Activated naive CD8-positive, alpha-beta T cell (primary cell): Measurements from ENCODE around the gene PSMB1.
"Not testable (repeated sequence)": the region's sequence is repeated elsewhere in the genome, so short reads cannot be mapped to it uniquely, and the experiment has no call there.

Experiments
- H3K27ac Mint-ChIP-seq: one replicate; pipeline ENCODE4 v1.8.0; 2021; ENCODE audit warnings: mixed read lengths
- H3K27me3 Mint-ChIP-seq: one replicate; pipeline ENCODE4 v1.8.0; 2021; ENCODE audit warnings: mixed read lengths
- H3K36me3 Mint-ChIP-seq: one replicate; pipeline ENCODE4 v1.8.0; 2021; ENCODE audit warnings: mixed read lengths
- H3K4me1 Mint-ChIP-seq: one replicate; pipeline ENCODE4 v1.8.0; 2021; ENCODE audit warnings: low read depth, mixed read lengths
- H3K4me3 Mint-ChIP-seq: one replicate; pipeline ENCODE4 v1.8.0; 2021; ENCODE audit warnings: mild to moderate bottlenecking, mixed read lengths
- H3K9me3 Mint-ChIP-seq: one replicate; pipeline ENCODE4 v1.8.0; 2021; ENCODE audit warnings: low read depth, mixed read lengths

The PSMB1 gene

DNA sequence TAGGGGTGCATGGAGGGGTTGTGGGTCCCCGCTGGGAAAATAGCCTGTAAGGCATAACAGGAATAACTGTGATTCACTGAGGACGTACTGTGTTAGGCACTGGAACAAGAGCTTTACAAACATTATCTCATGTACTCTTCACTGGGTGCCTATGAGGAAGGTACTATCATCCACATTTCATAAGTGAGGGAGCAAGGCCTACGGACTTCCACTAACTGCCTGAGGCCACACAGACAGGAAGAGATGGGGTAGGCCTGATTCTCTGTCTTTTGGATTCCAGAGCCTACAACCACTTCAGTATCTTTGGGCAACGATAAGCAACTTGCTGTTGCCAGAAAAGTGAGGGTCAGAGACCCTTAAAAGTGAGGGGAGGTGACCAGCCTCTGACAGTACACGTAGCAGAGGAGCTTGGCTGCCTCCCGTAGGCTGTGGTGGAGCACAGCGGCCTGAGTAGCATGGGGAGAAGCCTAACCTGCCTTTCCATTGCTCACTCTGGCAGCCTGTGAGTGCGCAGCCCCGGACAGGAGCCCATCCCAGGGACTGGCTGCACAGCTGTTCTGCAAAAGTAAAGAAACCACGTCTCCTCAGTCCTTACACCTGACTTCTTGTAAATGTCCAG, 30.4 kb downstream of the PSMB1 start:
- no peak overlapping the region for H3K4me3 Mint-ChIP-seq
- H3K4me1 Mint-ChIP-seq: no peaks in the 10 kb centered on the region
- no peak overlapping the region for H3K27ac Mint-ChIP-seq
- peaks cover 11% of the 10 kb centered on the region for H3K27me3 Mint-ChIP-seq
- no peaks in the 10 kb centered on the region for H3K9me3 Mint-ChIP-seq
- no peaks in the 10 kb centered on the region for H3K36me3 Mint-ChIP-seq

DNA sequence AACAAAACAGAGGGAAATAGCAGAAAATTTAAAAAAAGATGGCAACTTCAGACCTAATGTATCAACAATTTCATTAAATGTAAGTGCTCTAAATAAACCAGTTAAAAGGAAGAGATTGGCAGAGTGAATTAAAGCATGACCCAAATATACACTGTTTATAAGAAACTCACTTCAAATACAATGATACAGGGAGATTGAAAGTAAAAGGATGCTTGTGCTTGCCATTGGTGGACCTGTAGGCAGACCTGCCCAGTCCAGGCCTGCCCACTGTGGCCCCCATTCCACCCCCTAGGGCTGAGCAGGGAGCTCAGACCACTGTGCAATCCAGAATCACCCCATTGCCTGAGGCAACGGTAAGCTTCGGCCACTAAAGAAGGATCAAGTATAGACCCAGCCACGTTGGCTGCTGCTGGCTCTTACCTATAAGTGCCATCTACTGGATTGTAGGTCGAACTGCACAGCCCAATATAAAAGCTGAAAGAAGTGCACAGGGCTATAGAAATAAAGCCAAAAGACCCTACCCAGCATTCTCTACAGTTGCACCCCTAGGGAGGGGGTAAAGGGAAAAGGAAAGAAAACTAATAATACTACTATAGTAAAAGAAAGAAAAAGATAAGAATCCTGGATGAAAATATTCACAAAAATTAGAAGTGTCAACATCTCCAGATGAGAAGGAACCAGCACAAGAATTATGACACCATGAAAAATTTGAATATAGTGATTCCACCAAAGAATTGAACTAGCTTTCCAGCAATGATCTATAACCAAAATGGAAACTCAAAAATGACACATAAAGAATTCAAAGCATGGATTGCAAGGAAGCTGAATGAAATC, 36.1 kb downstream of the PSMB1 start:
- no peaks in the 10 kb centered on the region for H3K9me3 Mint-ChIP-seq
- peaks cover 20% of the 10 kb centered on the region for H3K27me3 Mint-ChIP-seq
- H3K36me3 Mint-ChIP-seq: no peaks in the 10 kb centered on the region
- no peak overlapping the region for H3K27ac Mint-ChIP-seq
- no peaks in the 10 kb centered on the region for H3K4me1 Mint-ChIP-seq
- peak overlapping the region; percentile 38 for H3K4me3 Mint-ChIP-seq

DNA sequence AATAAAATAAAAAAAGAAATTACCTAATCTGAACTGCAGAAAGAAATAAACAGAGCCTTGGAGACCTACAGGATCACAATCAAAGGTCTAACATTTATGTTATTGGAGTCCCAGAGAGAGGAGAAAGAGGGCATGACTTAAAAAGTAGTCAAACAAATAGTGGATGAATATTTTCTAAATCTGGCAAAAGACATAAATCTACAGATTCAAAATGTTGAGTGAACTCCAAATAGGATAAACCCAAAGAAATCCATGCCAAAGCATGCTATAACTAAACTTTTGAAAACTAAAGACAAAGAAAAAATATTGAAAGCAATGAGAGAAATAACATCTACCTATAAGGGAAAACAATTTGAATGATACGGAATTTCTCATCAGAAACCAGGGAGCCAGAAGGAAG, 38.2 kb downstream of the PSMB1 start:
- Mint-ChIP-seq H3K4me1 (no peaks in the 10 kb centered on the region), H3K27ac (no peak overlapping the region), H3K36me3 (peaks cover 1% of the 10 kb centered on the region), H3K4me3 (no peak overlapping the region), H3K9me3 (no peaks in the 10 kb centered on the region), H3K27me3 (peaks cover 23% of the 10 kb centered on the region)

DNA sequence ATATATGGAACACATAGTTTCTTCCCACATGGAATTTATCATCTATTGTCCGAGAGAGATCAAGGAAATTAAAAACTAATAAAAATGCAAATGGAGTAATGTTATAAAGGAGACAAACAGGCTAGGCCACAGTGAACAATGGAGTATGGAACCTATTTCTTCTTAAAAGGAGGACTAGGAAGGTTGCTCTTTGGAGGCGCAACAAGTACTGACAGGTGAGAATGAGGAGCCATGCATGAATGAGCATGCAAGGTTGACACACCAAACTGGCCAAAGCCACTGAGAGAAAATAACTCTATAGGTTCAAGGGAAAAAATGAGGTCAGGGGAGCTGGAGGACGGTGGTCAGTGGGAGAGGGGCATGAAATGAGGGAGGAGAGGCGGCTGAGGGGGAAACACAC, 40.9 kb downstream of the PSMB1 start:
- no peak overlapping the region for H3K4me3 Mint-ChIP-seq
- H3K36me3 Mint-ChIP-seq: peaks cover 3% of the 10 kb centered on the region
- peaks cover 16% of the 10 kb centered on the region for H3K27me3 Mint-ChIP-seq
- no peaks in the 10 kb centered on the region for H3K4me1 Mint-ChIP-seq
- no peak overlapping the region for H3K27ac Mint-ChIP-seq
- H3K9me3 Mint-ChIP-seq: no peaks in the 10 kb centered on the region

DNA sequence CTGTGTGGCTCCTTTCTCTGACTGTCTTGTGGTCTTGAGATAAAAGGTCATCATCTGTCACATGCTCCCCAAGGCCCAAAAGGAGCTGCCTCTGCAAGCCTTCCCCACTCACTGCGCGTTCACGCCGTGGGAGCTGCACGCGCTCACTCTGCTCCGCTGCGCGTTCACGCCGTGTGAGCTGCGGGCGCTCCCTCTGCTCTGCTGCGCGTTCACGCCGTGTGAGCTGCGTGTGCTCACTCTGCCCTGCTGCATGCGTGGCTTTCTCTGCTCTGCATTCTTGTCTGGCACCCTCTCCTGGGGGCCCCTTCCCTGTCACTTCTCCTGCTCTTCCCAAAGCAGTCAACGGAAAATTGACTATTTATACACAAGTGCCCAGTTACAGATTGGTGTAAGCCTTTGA, 42.5 kb downstream of the PSMB1 start:
- H3K4me3 Mint-ChIP-seq: no peak overlapping the region
- H3K9me3 Mint-ChIP-seq: no peaks in the 10 kb centered on the region
- peaks cover 3% of the 10 kb centered on the region for H3K36me3 Mint-ChIP-seq
- H3K27ac Mint-ChIP-seq: no peak overlapping the region
- no peaks in the 10 kb centered on the region for H3K4me1 Mint-ChIP-seq
- H3K27me3 Mint-ChIP-seq: peaks cover 16% of the 10 kb centered on the region

DNA sequence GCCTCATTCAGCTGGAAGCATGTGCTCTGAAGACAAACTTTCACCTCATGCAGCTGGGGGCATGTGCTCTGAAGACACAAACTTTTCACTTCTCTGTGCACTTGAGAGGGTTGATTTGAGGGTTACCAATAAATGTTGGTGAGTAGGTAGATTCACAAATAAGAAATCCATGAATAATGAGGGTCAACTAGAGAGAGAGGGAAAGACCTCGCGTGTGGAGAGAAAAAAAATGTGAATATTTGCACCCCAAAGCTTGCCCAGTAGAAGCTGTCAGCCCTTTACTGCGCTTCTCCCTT, 43.4 kb downstream of the PSMB1 start:
- H3K9me3 Mint-ChIP-seq: no peaks in the 10 kb centered on the region
- no peak overlapping the region for H3K4me3 Mint-ChIP-seq
- peaks cover 3% of the 10 kb centered on the region for H3K36me3 Mint-ChIP-seq
- H3K27ac Mint-ChIP-seq: no peak overlapping the region
- no peaks in the 10 kb centered on the region for H3K4me1 Mint-ChIP-seq
- peaks cover 16% of the 10 kb centered on the region for H3K27me3 Mint-ChIP-seq

DNA sequence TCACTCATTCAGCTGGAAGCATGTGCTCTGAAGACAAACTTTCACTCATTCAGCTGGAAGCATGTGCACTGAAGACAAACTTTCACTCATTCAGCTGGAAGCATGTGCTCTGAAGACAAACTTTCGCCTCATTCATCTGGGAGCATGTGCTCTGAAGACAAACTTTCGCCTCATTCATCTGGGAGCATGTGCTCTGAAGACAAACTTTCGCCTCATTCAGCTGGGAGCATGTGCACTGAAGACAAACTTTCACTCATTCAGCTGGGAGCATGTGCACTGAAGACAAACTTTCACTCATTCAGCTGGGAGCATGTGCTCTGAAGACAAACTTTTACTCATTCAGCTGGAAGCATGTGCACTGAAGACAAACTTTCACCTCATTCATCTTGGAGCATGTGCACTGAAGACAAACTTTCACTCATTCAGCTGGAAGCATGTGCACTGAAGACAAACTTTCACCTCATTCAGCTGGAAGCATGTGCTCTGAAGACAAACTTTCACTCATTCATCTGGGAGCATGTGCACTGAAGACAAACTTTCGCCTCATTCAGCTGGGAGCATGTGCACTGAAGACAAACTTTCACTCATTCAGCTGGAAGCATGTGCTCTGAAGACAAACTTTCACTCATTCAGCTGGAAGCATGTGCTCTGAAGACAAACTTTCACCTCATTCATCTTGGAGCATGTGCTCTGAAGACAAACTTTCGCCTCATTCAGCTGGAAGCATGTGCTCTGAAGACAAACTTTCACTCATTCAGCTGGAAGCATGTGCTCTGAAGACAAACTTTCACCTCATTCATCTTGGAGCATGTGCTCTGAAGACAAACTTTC, 44.0 kb downstream of the PSMB1 start:
- not testable (repeated sequence) for H3K4me3 Mint-ChIP-seq, H3K27ac Mint-ChIP-seq, H3K4me1 Mint-ChIP-seq, H3K9me3 Mint-ChIP-seq, H3K36me3 Mint-ChIP-seq
- peaks cover 16% of the 10 kb centered on the region for H3K27me3 Mint-ChIP-seq

DNA sequence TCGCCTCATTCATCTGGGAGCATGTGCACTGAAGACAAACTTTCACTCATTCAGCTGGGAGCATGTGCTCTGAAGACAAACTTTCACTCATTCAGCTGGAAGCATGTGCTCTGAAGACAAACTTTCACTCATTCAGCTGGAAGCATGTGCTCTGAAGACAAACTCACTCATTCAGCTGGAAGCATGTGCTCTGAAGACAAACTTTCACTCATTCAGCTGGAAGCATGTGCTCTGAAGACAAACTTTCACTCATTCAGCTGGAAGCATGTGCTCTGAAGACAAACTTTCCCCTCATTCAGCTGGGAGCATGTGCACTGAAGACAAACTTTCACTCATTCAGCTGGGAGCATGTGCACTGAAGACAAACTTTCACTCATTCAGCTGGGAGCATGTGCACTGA, 44.8 kb downstream of the PSMB1 start:
- H3K4me1 Mint-ChIP-seq, H3K4me3 Mint-ChIP-seq, H3K36me3 Mint-ChIP-seq, H3K27ac Mint-ChIP-seq, H3K9me3 Mint-ChIP-seq: not testable (repeated sequence)
- peaks cover 14% of the 10 kb centered on the region for H3K27me3 Mint-ChIP-seq

DNA sequence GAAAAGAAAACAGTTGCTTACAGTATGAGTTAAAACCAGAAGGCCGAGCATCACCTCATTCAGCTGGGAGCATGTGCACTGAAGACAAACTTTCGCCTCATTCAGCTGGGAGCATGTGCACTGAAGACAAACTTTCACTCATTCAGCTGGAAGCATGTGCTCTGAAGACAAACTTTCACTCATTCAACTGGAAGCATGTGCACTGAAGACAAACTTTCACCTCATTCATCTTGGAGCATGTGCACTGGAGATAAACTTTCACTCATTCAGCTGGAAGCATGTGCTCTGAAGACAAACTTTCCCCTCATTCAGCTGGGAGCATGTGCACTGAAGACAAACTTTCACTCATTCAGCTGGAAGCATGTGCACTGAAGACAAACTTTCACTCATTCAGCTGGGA, 45.4 kb downstream of the PSMB1 start:
- not testable (repeated sequence) for H3K9me3 Mint-ChIP-seq, H3K4me1 Mint-ChIP-seq, H3K4me3 Mint-ChIP-seq, H3K36me3 Mint-ChIP-seq, H3K27ac Mint-ChIP-seq
- peaks cover 16% of the 10 kb centered on the region for H3K27me3 Mint-ChIP-seq

DNA sequence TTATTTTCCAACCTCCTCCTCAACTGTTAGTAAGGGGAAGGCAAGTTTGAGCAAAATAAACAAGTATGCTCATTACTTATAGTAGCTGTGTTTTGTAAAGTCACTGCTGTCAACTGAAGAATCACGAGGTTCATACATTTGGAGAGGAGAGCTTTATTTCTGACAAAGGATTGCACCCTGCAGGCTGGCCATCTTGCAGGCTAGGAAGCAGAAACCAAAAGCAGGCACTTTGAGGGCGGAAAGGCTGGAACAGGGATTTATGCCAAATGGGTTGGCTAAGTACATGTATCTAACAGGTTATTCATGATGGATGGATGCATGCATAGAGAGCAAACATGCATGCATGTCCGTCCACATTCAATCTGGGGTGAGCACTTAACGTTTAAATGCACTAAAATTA, 46.7 kb downstream of the PSMB1 start:
- H3K27ac Mint-ChIP-seq: no peak overlapping the region
- no peaks in the 10 kb centered on the region for H3K4me1 Mint-ChIP-seq
- H3K4me3 Mint-ChIP-seq: no peak overlapping the region
- peaks cover 22% of the 10 kb centered on the region for H3K27me3 Mint-ChIP-seq
- peaks cover 11% of the 10 kb centered on the region for H3K36me3 Mint-ChIP-seq
- H3K9me3 Mint-ChIP-seq: peaks cover 7% of the 10 kb centered on the region

DNA sequence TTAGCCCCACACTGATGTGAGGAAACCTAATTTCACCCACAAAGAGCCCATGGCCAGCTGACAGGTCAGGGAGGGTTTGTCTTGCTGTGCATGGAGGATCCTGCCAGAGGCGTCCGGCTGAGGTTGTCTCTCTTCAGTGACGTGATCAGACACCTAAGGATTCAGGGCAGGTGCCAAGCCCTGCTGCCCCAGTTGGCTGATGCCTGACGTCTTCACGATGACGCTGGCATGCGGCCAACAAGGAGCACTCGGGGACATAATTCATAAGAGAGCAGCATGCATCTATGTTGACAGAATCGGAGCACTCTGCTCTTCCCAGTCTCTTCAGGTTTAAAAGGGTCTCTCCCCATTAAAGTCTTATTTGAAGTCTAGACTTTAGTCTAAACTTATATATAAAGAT, 47.8 kb downstream of the PSMB1 start:
- Mint-ChIP-seq H3K4me3 (no peak overlapping the region), H3K27ac (no peak overlapping the region), H3K4me1 (no peaks in the 10 kb centered on the region), H3K27me3 (peaks cover 29% of the 10 kb centered on the region), H3K9me3 (peaks cover 7% of the 10 kb centered on the region), H3K36me3 (peaks cover 17% of the 10 kb centered on the region)

DNA sequence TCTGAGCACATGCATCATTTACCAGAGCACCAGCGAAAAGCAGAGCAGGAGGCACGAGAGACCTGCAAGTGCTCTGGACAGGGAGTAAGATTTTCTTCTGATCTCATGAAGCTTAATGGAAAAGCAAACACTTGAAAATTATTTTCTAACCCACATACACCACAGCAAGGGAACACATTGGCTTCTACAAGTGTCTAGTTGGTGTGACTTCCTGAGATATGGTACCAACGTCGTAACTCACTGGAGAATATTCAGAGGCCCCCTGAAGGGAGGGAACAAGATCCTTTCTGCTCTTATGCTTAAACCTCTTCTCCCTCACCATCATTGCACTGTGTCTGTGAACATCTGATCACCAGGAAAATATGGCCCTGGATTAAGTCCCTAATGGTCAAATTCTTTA, 48.6 kb downstream of the PSMB1 start:
- H3K36me3 Mint-ChIP-seq: peaks cover 14% of the 10 kb centered on the region
- no peaks in the 10 kb centered on the region for H3K4me1 Mint-ChIP-seq
- H3K27me3 Mint-ChIP-seq: peaks cover 33% of the 10 kb centered on the region
- H3K27ac Mint-ChIP-seq: no peak overlapping the region
- peaks cover 7% of the 10 kb centered on the region for H3K9me3 Mint-ChIP-seq
- H3K4me3 Mint-ChIP-seq: no peak overlapping the region

DNA sequence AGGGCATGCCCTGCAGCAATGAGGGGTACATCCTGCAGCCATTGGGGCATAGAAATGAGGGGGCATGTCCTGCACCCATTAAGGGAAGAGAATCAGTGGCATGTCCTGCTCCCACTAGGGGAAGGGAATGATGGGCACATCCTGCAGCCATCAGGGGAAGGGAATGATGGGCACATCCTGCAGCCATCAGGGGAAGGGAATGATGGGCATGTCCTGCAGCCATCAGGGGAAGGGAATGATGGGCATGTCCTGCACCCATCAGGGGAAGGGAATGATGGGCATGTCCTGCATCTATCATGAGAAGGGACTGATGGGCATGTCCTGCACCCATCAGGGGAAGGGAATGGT, 49.7 kb downstream of the PSMB1 start:
- Mint-ChIP-seq H3K27me3 (peaks cover 36% of the 10 kb centered on the region), H3K9me3 (peaks cover 7% of the 10 kb centered on the region), H3K27ac (no peak overlapping the region), H3K4me1 (no peaks in the 10 kb centered on the region), H3K4me3 (no peak overlapping the region), H3K36me3 (peaks cover 14% of the 10 kb centered on the region)

DNA sequence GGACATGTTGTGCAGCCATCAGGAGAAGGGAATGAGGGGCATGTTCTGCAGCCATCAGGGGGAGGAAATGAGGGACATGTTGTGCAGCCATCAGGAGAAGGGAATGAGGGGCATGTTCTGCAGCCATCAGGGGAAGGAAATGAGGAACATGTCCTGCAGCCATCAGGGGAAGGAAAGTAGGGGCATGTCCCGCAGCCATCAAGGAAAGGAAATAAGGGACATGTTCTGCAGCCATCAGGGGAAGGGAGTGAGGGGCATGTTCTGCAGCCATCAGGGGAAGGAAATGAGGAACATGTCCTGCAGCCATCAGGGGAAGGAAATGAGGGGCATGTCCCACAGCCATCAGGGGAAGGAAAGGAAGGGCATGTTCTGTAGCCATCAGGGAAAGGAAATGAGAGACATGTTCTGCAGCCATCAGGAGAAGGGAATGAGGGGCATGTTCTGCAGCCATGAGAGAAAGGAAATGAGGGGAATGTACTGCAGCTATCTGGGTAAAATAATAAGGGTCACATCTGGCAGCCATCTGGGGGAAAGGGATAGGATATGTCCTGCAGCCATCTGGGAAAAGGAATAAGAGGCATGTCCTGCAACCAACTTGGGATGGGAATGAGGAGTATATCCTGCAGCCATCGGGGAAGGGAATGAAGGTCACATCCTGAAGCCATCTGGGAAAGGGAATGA, 50.2 kb downstream of the PSMB1 start:
- not testable (repeated sequence) for H3K27ac Mint-ChIP-seq, H3K9me3 Mint-ChIP-seq, H3K4me1 Mint-ChIP-seq, H3K4me3 Mint-ChIP-seq
- peaks cover 14% of the 10 kb centered on the region for H3K36me3 Mint-ChIP-seq
- H3K27me3 Mint-ChIP-seq: peaks cover 36% of the 10 kb centered on the region

DNA sequence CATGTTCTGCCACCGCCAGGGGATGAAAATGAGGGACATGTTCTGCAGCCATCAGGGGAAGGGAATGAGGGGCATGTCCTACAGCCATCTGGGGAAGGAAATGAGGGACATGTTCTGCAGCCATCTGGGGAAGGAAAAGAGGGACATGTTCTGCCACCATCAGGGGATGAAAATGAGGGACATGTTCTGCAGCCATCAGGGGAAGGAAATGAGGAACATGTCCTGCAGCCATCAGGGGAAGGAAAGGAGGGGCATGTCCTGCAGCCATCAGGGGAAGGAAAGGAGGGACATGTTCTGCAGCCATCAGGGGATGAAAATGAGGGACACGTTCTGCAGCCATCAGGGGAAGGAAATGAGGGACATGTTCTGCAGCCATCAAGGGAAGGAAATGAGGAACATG, 50.8 kb downstream of the PSMB1 start:
- H3K9me3 Mint-ChIP-seq, H3K27ac Mint-ChIP-seq, H3K4me3 Mint-ChIP-seq, H3K4me1 Mint-ChIP-seq: not testable (repeated sequence)
- Mint-ChIP-seq H3K27me3 (peaks cover 38% of the 10 kb centered on the region), H3K36me3 (peaks cover 14% of the 10 kb centered on the region)
